Activated CD8-positive, alpha-beta memory T cell treated with anti-CD3 and anti-CD28 coated beads, Interleukin-2, amount 50 U/mL, for 24 hours (primary cell): ENCODE data around the gene MKLN1.
"Not testable (repeated sequence)": the region's sequence is repeated elsewhere in the genome, so short reads cannot be mapped to it uniquely, and the experiment has no call there.

Experiments
- DNase-seq: peaks from one replicate; pipeline ENCODE4 v3.0.0-alpha.2; 2020; ENCODE audit errors: extremely low read depth

The MKLN1 gene

DNA sequence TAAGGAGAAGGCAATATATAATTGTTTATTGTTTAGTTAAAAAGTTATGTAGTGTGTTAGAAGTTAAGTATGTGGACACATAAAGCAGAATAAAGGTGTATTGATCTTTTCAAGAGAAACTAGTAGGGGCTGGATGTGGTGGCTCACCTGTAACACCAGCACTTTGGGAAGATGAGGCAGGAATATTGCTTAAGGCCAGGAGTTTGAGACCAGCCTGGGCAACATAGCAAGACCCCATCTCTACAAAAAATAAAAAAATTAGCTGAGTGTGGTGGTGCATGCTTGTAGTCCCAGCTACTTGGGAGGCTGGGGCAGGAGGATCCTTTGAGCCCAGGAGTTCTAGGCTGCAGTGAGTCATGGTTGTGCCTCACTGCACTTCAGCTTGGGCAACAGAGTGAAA is 135.0 kb downstream of the MKLN1 start:
- DNase-seq, result not testable (repeated sequence)

GRCh38 chr7:131466735-131467365 is 139.2 kb downstream of the MKLN1 start:
- no peak for DNase-seq

GRCh38 chr7:131467788-131468187 is 140.1 kb downstream of the MKLN1 start:
- no peak for DNase-seq

DNA sequence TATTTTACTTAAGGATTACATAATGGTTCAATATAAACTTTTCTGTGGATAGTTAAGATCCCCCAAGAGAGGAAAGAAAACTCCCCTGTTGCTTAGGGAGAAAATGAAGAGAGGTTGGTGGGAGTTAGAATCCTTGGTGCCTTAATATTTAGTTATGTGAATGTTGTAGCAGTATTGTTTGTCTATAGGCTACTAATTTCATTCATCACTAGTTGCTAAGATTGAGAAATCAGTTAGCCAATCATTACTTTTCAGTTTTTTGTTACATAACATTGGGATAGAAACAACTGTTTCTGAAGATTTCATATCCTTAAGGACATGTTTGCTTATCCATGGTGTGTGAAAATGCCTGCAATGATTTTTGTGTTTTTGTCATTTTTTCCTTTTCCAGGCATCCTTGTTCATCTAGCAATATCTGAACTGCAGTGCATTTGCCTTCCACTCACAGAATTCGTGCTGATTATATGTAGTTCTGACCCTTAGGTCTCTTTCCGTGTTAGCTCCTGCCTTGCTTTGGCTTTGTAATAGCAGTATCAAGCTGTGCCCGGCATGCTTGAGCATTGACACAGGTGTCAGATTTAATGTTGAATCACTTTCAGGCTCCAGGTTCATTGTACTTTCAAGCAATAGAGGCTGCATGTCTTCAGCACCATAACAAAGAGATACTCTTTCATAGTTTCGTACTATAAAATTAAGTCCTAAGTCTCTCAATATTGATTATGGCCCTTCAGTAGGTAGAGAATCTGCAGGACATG is 143.8 kb downstream of the MKLN1 start:
- no peak for DNase-seq

DNA sequence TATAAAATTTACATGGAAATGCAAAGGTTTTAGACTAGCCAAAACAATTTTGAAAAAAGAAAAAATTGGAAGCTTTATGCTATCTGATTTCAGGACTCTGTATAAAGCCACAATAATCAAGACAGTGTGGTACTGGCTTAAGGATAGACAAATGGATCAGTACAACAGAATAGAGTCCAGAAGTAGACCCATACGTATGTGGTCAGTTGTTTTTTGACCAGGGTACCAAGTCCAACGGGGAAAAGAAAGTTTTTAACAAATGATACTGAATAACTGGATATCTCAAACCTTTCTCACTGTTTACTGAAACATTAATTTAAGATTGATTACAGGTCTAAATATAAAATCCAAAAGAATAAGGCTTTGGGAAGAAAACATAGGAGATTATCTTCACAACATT is 149.1 kb downstream of the MKLN1 start:
- no peak for DNase-seq

DNA sequence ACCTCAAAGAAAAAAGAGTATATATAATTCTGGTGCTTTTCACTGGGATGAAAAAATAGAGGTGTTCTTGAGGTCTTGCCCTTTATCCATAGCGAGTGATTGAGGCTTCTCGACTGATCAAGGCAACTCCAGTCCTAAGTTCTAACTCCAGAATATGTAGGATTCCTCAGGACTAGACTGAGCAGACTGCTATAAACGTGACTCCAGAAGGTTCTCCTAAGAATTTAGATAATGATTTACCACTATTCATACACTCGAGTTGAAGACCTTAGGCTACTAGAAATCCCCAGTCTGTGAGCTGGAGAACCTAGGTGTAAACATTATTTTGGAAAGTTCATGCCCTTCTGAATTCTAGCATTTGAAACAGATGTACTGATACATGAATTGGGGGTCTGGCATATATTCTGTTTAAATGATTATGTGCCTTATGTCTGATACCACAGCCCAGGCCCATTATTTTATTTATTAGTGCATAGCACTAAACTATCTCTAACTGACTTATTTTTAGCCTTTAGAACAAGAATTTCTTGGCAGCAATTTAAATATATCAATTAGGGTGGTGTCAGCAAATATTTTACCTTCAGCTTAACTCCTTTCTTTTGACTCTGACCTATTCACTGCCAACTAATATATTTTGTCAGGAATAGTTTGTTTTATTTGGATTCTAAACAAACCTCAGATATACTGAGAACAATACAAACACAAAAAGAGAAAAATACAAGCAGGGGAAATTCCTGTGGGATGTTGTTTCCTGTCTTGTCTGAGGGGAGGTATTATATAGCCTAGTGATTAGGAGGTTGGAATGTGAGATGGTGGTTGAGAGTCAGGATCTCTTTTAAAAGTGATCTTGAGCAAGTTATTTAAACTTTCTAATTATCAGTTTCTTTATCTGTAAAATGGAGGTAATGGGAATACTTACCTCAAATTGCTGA is 153.0 kb downstream of the MKLN1 start:
- DNase-seq, result no peak

DNA sequence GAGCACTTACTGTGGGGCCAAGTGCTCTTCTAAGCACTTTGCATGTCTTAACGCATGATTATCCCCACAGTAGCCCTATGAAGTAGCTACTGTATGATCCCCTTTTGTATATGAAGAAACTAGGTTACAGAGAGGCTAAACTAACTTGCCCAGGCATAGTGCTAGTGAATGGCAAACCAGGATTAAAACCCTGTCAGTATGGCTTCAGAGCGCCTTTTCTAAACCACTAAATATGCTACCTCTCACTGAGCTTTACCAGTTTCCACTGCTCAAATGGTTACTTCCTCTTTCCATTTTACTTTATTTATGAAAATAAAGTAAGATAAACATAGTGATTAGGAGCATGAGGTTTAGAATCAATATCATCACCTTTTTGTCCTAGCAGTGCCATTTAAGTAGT is 155.1 kb downstream of the MKLN1 start:
- DNase-seq, result no peak

DNA sequence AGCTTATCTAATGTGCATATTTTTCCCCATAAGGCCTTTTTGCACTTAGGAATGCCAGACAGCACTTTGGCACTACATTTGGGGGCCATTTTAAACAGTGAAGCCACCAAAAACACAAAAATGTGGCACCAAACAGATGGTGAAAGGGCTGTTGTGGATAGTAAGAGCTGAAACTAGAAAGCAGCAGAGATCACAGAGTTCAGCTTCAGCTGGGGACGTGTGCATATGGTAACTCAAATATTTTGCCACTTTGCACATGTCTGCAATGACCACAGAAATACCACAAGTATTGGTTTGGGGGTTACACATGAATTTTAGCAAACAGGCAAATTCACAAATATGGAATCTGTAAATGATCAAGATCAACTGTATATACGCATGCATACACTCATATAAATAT is 155.9 kb downstream of the MKLN1 start:
- no peak for DNase-seq

- DNase-seq, result no peak
Measured at GRCh38 chr7:131486346-131486745, 158.7 kb downstream of the MKLN1 start.

DNA sequence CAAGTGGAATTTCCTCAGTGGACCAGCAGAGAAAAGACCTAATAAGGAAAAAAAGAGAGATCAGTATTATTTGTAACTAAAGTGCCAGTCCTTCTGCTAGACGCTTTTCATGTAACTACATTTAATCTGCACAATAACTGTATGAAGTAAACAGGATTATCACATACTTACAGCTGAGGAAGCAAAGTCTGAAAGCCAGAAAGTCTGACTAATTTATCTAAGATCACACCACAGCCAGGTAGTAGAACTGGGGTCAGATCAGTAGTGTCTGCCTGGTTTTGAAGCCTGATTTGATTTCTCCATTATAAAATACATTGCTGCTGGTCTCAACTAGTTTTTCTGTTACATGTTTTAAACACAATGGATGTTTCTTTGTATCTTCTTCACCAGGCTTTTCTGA is 159.5 kb downstream of the MKLN1 start:
- DNase-seq, result no peak

DNA sequence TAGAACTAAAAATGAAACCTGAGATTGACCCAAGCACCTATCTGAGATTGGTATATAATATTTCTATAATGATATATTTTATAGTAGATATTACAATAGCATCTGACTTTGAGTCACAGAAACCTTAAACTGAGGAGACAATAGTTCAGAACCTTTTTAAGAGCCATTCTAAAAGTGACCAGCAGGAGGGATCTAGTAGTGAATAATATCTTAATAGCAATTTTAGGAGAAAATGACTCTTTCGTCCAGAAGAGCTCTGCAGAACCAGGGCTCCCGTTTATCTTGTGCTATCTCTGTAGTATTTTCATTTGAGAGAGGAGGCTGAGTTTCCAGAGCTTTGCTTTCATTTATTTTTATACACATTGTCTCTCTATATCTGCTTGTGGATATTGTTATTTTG is 160.7 kb downstream of the MKLN1 start:
- DNase-seq, result no peak

- no peak for DNase-seq
Measured at GRCh38 chr7:131489196-131489595, 161.5 kb downstream of the MKLN1 start.

DNA sequence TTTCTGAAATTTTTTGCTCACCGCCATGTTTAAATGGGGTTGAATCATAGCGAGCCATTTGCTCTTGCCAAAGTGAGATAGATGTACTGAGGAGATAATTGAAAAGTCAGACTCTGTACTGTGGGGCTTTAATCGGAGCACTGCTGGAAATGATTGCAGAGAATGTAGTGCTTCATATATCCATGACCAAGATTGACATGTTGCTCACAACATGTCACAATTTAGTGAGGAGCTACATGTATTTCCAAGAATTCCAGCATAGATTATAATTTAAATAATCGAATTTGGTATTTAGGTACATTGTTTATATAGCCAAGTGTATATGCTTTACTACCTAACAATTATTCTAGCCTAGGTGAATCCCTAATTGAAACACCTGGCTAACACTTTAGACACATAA is 162.2 kb downstream of the MKLN1 start:
- no peak for DNase-seq

DNA sequence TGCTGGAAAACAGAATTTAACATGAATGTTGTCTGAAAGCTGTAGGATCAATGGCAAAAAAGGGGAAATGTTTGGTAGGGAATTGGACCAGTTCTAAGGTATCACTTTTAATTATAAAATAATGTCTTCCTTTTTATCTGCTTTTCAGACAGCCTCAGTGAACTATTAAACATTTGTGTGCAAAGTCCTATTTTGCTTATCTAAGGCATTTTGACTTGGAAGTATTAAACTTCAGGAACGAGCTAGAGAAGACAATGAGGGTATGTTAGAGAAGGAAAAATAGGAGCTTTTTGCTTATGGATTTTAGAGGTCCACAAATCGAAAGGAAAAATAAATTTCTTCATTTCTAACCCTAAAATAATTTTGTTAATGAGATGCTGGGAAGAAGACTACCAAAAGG is 165.4 kb downstream of the MKLN1 start:
- DNase-seq, result no peak

GRCh38 chr7:131493581-131493980 is 165.9 kb downstream of the MKLN1 start:
- no peak for DNase-seq

DNA sequence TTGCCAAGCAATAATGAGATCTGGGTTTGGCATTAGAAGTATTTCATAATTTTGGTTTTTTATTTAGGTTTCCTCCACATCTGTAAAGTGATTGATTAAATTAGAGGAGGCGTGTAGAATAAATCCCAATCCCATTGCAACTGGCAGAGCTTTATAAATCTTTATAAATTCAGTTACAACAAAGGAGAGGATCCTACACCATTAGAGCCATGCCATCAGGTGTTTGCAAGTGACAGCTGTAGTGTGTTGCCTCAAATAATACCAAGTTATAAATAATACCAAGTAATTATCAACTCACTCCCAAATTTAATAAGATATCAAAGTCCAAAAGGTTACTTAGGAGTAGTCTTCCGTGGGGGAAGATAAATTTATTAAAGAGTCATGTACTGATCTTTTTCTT is 166.5 kb downstream of the MKLN1 start:
- no peak for DNase-seq

DNA sequence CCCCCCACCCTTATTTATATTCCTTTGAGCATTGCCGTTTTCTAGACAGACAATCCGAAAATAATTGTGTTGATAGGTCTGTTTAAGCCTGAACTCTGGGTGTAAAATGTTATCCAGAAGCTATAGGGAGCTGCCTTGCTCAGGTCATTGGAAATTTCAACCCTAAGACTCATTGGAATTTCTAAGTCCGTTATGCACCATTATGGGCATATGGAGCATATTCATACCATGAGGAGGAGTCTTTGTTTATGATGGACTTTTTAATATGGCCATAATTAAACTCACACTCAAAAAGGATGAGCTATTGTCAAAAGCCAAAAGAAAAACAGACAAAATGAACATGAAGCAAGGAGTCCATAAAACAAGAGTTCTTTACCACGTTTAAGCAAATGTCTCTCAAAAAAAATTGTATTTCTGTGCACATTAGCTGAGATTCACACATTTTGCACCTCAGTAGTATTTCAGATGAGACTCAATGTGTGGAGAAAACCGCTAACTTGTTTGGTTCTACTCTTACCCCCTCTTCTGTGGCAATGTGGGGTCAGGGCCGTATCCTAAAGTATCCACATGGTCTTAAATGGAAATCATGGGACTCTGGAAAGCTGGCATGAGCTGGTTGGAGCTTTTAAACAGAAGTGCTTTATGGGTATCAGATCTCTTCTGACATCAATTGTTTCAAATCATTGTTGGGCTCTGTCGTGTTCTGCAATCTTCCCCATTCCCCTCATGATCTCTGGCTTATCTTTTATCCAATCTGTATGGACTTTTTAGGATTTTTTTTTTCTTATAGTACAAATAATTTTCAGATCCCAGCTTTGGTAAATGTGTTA is 168.2 kb downstream of the MKLN1 start:
- DNase-seq, result no peak

DNA sequence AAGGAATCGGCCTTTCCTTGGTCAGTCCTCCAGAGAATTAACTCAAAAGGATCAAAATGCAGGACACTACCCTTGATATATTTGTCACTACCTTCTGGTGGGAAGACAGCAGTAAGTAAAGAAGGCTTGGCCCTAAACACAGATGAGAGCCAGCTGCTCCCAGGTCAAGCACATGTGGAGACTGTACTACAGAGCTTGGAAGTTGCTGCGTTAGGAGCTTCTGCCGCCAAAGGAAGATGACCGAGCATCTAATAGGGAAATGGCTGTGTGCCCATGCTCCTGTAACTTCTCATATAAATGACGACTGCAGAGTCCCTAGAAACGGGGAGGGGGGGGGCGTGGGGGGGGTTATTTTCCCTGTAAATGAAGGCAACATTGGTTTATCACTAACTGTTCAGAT is 169.8 kb downstream of the MKLN1 start:
- no peak for DNase-seq

- DNase-seq, result no peak
Measured at GRCh38 chr7:131498237-131498885, 170.7 kb downstream of the MKLN1 start.

- DNase-seq, result no peak
Measured at GRCh38 chr7:131499801-131500200, 172.1 kb downstream of the MKLN1 start.

- no peak for DNase-seq
Measured at GRCh38 chr7:131500357-131500756, 172.7 kb downstream of the MKLN1 start.
